ENCODE measurements around the gene DIPK1B. TPM values are rescaled to one million over a fixed set of nuclear protein-coding genes. Genes with fewer than 3 reads are reported as not detected.

DIPK1B gene
- total RNA-seq, 2 donors from 2014 or later = 2.0 to 25.7 TPM

GRCh38 chr9:136687721-136688223 lies 24.6 kb upstream of the DIPK1B start:
- Histone ChIP-seq H3K4me3 (no peak overlapping the region), H3K36me3 (replicated peaks in 1 of 2; ENCODE audit: insufficient read depth in 1 of 2, low read depth in 2 of 2) (no peaks in the 10 kb centered on the region), H3K27ac (peak overlapping the region; percentile 93 to 98 (median 96)), H3K4me1 (peaks cover 88% of the 10 kb centered on the region), H3K9me3 (no peaks in the 10 kb centered on the region), H3K27me3 (no peaks in the 10 kb centered on the region)
- ATAC-seq = peak; percentile 70
- intact Hi-C loops (cut with DNase I) = no loop called here
- TF ChIP-seq POLR2A (IDR thresholded peaks at IDR 0.05) = peak in 1 of 3 donors; percentile 37
- peak in 1 of 7 experiments; percentile 3 for TF ChIP-seq CTCF (IDR thresholded peaks at IDR 0.05)
- peak; percentile 93 to 98 (median 96) for DNase-seq
- 2 to 17% methylated on average over 2 to 36 of the region's 37 CpGs for WGBS, 2 donors

- WGBS, 2 donors = 47 to 48% methylated on average over 19 to 21 of the region's 21 CpGs
- DNase-seq = peak in 2 of 4 donors; percentile 14 to 17
Measured at GRCh38 chr9:136688274-136689107, 23.9 kb upstream of the DIPK1B start.

GRCh38 chr9:136689108-136689460 lies 23.3 kb upstream of the DIPK1B start:
- DNase-seq = no peak
- Histone ChIP-seq H3K9me3 (no peaks in the 10 kb centered on the region), H3K27me3 (no peaks in the 10 kb centered on the region), H3K4me3 (no peak overlapping the region), H3K4me1 (peaks cover 90% of the 10 kb centered on the region), H3K36me3 (replicated peaks in 1 of 2; ENCODE audit: insufficient read depth in 1 of 2, low read depth in 2 of 2) (no peaks in the 10 kb centered on the region), H3K27ac (peak overlapping the region; percentile 93 to 98 (median 96))
- intact Hi-C loops (cut with DNase I) = no loop called here
- 60 to 68% methylated on average over 5 to 7 of the region's 7 CpGs for WGBS, 2 donors
- ATAC-seq = no peak
- TF ChIP-seq CTCF (IDR thresholded peaks at IDR 0.05) = no peak
- TF ChIP-seq POLR2A (IDR thresholded peaks at IDR 0.05) = no peak

More at GRCh38 chr9:136688274-136689107, 23.9 kb upstream of the DIPK1B start:
- Histone ChIP-seq H3K27ac (peak overlapping the region; percentile 93 to 98 (median 96)), H3K9me3 (no peaks in the 10 kb centered on the region), H3K27me3 (no peaks in the 10 kb centered on the region), H3K4me3 (no peak overlapping the region), H3K4me1 (peaks cover 90% of the 10 kb centered on the region), H3K36me3 (replicated peaks in 1 of 2; ENCODE audit: insufficient read depth in 1 of 2, low read depth in 2 of 2) (no peaks in the 10 kb centered on the region)
- intact Hi-C loops (cut with DNase I) = no loop called here
- no peak for ATAC-seq
- TF ChIP-seq CTCF (IDR thresholded peaks at IDR 0.05) (no peak), POLR2A (IDR thresholded peaks at IDR 0.05) (no peak)

- Histone ChIP-seq H3K27me3 (no peaks in the 10 kb centered on the region), H3K4me3 (no peak overlapping the region), H3K36me3 (replicated peaks in 1 of 2; ENCODE audit: insufficient read depth in 1 of 2, low read depth in 2 of 2) (no peaks in the 10 kb centered on the region), H3K27ac (peak overlapping the region; percentile 88 to 98 (median 96)), H3K4me1 (peaks cover 90% of the 10 kb centered on the region), H3K9me3 (no peaks in the 10 kb centered on the region)
- ATAC-seq (no peak), DNase-seq (peak in 3 of 4 donors; percentile 40 to 66 (median 61))
- intact Hi-C loops (cut with DNase I) = no loop called here
- TF ChIP-seq POLR2A (IDR thresholded peaks at IDR 0.05) (peak in 1 of 3 donors; percentile 22), CTCF (IDR thresholded peaks at IDR 0.05) (no peak)
- 30 to 58% methylated on average over 4 to 25 of the region's 25 CpGs for WGBS, 2 donors
Measured at GRCh38 chr9:136690104-136690805, 22.1 kb upstream of the DIPK1B start.
